K562 (cell line): Measurements from ENCODE around the gene DDX20. TPM values are rescaled to one million over a fixed set of nuclear protein-coding genes. Genes with fewer than 3 reads are reported as not detected.

Experiments
- ARID4B ChIP-seq: sonication (generic); formaldehyde crosslinking; IDR thresholded peaks from 2 replicates; pipeline ENCODE4 v1.8.0; 2022; ENCODE audit warnings: mild to moderate bottlenecking, missing genetic modification reagents
- CREB5 ChIP-seq: fragments of 250-450 bp; sonication (Bioruptor Pico); IDR thresholded peaks from 2 replicates; pipeline ENCODE4 v1.5.0; 2020; ENCODE audit warnings: mild to moderate bottlenecking
- CTBP1 ChIP-seq: fragments of 450-650 bp; IDR thresholded peaks from 2 replicates; pipeline ENCODE4 v1.6.1; 2016; ENCODE audit warnings: borderline replicate concordance
- DPF2 ChIP-seq: fragments of 450-650 bp; IDR thresholded peaks from 2 replicates; pipeline ENCODE4 v1.6.1; 2016
- EHMT2 ChIP-seq: fragments of 450-650 bp; IDR thresholded peaks from 2 replicates; pipeline ENCODE4 v1.6.1; 2018; ENCODE audit warnings: antibody characterized with exemption
- HDGF ChIP-seq: fragments of 450-650 bp; IDR thresholded peaks from 2 replicates; pipeline ENCODE4 v1.6.1; 2016
- HNRNPH1 ChIP-seq: fragments of 200-400 bp; formaldehyde crosslinking; optimal IDR thresholded peaks from 2 replicates; pipeline ENCODE3; 2017; ENCODE audit warnings: low read depth, mild to moderate bottlenecking, low read length, moderate library complexity
- NR2C2 ChIP-seq, 2 experiments: fragments of 200-800 bp in 1 of 2; sonication (Bioruptor generic) in 1 of 2; sonication (generic) in 1 of 2; formaldehyde crosslinking in 1 of 2; IDR thresholded peaks; 2 replicates each; pipeline versions ENCODE4 v1.6.1 to v1.8.0; 2016 to 2022; ENCODE audit warnings: mild to moderate bottlenecking in 1 of 2, missing compliant biosample characterization in 1 of 2, missing genetic modification characterization in 1 of 2, missing genetic modification reagents in 1 of 2
- NR2F6 ChIP-seq: fragments of 450-650 bp; formaldehyde crosslinking; IDR thresholded peaks from 2 replicates; pipeline ENCODE4 v1.4.0; 2020; ENCODE audit warnings: mild to moderate bottlenecking
- RBBP5 ChIP-seq: fragments of 200-600 bp; sonication (generic); IDR thresholded peaks from 2 replicates; pipeline ENCODE4 v1.6.1; 2012; ENCODE audit warnings: borderline replicate concordance, mild to moderate bottlenecking, low read length, control low read depth, inconsistent platforms; ENCODE audit not compliant: insufficient read depth, poor library complexity, severe bottlenecking
- RBM25 ChIP-seq: fragments of 200-400 bp; formaldehyde crosslinking; IDR thresholded peaks from 2 replicates; pipeline ENCODE4 v1.6.1; 2018; ENCODE audit warnings: low read length, low read depth, moderate library complexity; ENCODE audit not compliant: severe bottlenecking
- SMARCA4 ChIP-seq: fragments of 450-650 bp; IDR thresholded peaks from 2 replicates; pipeline ENCODE4 v1.6.1; 2016
- STAT5A ChIP-seq: IDR thresholded peaks from 2 replicates; pipeline ENCODE4 v1.6.1; 2012; ENCODE audit warnings: low read length, inconsistent platforms, borderline replicate concordance
- ZNF282 ChIP-seq: sonication (generic); formaldehyde crosslinking; IDR thresholded peaks from 2 replicates; pipeline ENCODE4 v1.8.1; 2023; ENCODE audit warnings: missing genetic modification reagents
- ZNF311 ChIP-seq: fragments of 250-450 bp; sonication (Bioruptor Pico); IDR thresholded peaks from 2 replicates; pipeline ENCODE4 v1.4.0; 2020; ENCODE audit warnings: mild to moderate bottlenecking, moderate library complexity
- ZNF324 ChIP-seq: fragments of 250-450 bp; sonication (Bioruptor Pico); IDR thresholded peaks from 2 replicates; pipeline ENCODE4 v1.4.0; 2020; ENCODE audit warnings: mild to moderate bottlenecking
- ZNF830 ChIP-seq: fragments of 250-450 bp; sonication (Bioruptor Pico); IDR thresholded peaks from 2 replicates; pipeline ENCODE4 v1.5.0; 2021; ENCODE audit warnings: mild to moderate bottlenecking
- polyA plus RNA-seq, 8 experiments: library from polyadenylated mRNA; depleted of rRNA in 4 of 8; stranded (reverse) in 5 of 8; unstranded in 3 of 8; fragments of >200 nt; fragmentation: Nextera tagmentation in 2 of 8; fragmentation: Illumina TruSeq in 1 of 8; extraction: Ambion mirVana in 2 of 8; extraction: Trizol in 1 of 8; gene quantifications; 2 replicates each; pipeline versions ENCODE4 v1.2.1 to v1.2.3, GENCODE V29; 2011 to 2014; ENCODE audit warnings: inconsistent platforms in 1 of 8, missing spikeins in 1 of 8
- total RNA-seq, 7 experiments: library from RNA; depleted of rRNA in 6 of 7; stranded (reverse); fragments of >200 nt in 6 of 7; fragmentation: Illumina TruSeq in 2 of 7; extraction: Trizol in 2 of 7; gene quantifications; 2 replicates each; pipeline versions ENCODE4 v1.2.1 to v1.2.3, GENCODE V29; 2011 to 2021; ENCODE audit warnings: low replicate concordance in 1 of 7
- TF ChIP-seq, protein P1 (sequence below): fragments of 450-650 bp; conservative IDR thresholded peaks from 2 replicates; pipeline ENCODE4 v1.6.1; 2016; ENCODE audit warnings: missing genetic modification characterization, low read depth, mild to moderate bottlenecking, missing compliant biosample characterization, moderate library complexity
- TF ChIP-seq, protein P2 (sequence below): sonication (generic); formaldehyde crosslinking; IDR thresholded peaks from 2 replicates; pipeline ENCODE4 v1.8.0; 2022; ENCODE audit warnings: mild to moderate bottlenecking, missing genetic modification reagents

DDX20 gene
- total and polyA plus RNA-seq, 9 of the 15 experiments (the other 6 are each of a cell fraction or from before 2014, with no cell fraction given): 8.3 to 33.4 (median 24.5) TPM

GRCh38 chr1:111733183-111733991 is 22.3 kb upstream of the DDX20 start (continued):
- no peak for TF ChIP-seq ARID4B (CRISPR knock-in tag)
- no peak for TF ChIP-seq STAT5A
- TF ChIP-seq RBBP5: no peak
- TF ChIP-seq DPF2: 0 out of 2 replicates have a peak, but pooled peaks have one; percentile 19
- TF ChIP-seq HNRNPH1: no peak
- no peak for TF ChIP-seq ZNF324
- TF ChIP-seq ZNF830 (CRISPR knock-in tag): no peak
- TF ChIP-seq NR2F6 (CRISPR knock-in tag): no peak
- TF ChIP-seq, protein P1, sequence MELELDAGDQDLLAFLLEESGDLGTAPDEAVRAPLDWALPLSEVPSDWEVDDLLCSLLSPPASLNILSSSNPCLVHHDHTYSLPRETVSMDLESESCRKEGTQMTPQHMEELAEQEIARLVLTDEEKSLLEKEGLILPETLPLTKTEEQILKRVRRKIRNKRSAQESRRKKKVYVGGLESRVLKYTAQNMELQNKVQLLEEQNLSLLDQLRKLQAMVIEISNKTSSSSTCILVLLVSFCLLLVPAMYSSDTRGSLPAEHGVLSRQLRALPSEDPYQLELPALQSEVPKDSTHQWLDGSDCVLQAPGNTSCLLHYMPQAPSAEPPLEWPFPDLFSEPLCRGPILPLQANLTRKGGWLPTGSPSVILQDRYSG (tag): no peak
- TF ChIP-seq, protein P2, sequence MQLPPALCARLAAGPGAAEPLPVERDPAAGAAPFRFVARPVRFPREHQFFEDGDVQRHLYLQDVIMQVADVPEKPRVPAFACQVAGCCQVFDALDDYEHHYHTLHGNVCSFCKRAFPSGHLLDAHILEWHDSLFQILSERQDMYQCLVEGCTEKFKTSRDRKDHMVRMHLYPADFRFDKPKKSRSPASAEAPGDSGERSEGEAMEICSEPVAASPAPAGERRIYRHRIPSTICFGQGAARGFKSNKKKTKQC: no peak
- no peak for TF ChIP-seq SMARCA4
- no peak for TF ChIP-seq EHMT2
- TF ChIP-seq RBM25: no peak
- TF ChIP-seq HDGF: no peak
- peak; percentile 81 for TF ChIP-seq CTBP1
- no peak for TF ChIP-seq CREB5 (CRISPR knock-in tag)
- TF ChIP-seq ZNF282 (CRISPR knock-in tag): no peak
- TF ChIP-seq ZNF311 (CRISPR knock-in tag): no peak
- peak; percentile 90 for TF ChIP-seq NR2C2 (CRISPR knock-in tag; IDR thresholded peaks at IDR 0.05)
- TF ChIP-seq NR2C2 (tag; IDR thresholded peaks at IDR 0.05): peak; percentile 97
